Naive thymus-derived CD8-positive, alpha-beta T cell (primary cell): ENCODE results near the gene EMC9. TPM values are rescaled to one million over a fixed set of nuclear protein-coding genes. Genes with fewer than 3 reads are reported as not detected.
A peak's percentile ranks its signal among the peaks of the same experiment; 100 is the strongest.

ENCODE experiments used
- ATAC-seq, 2 donors: fragments of 150-1000 bp; cut with Tn5 transposase in 1 of 2; sonication (Bioruptor Pico), chemical (Tn5 transposase) in 1 of 2; 1 replicate in 1 of 2; 2 replicates in 1 of 2; pipeline ENCODE4 v1.10.0; 2021; ENCODE audit warnings: mild to moderate bottlenecking in 2 of 2, moderate library complexity in 2 of 2
- POLR2A ChIA-PET: fragments of 350-600 bp; sonication (Branson Sonifier 250); formaldehyde crosslinking; loops from one replicate; lab custom pipeline; 2021; ENCODE audit warnings: antibody characterized with exemption; lab: Charles Lee
- DNase-seq, 10 donors: peaks; one replicate each; pipeline versions ENCODE4 v3.0.0 to v3.0.0-alpha.2; 2020 to 2022
- H3K27ac Mint-ChIP-seq, 10 donors: one replicate each; pipeline ENCODE4 v1.8.0; 2020 to 2022; ENCODE audit warnings: mild to moderate bottlenecking in 10 of 10, mixed read lengths in 10 of 10, moderate library complexity in 4 of 10, inconsistent platforms in 1 of 10
- H3K27me3 Mint-ChIP-seq, 5 donors: one replicate each; pipeline ENCODE4 v1.8.0; 2021 to 2022; ENCODE audit warnings: mixed read lengths in 5 of 5
- H3K36me3 Mint-ChIP-seq, 3 donors: one replicate each; pipeline ENCODE4 v1.8.0; 2020 to 2022; ENCODE audit warnings: mixed read lengths in 3 of 3, mild to moderate bottlenecking in 2 of 3, inconsistent platforms in 1 of 3
- H3K4me1 Mint-ChIP-seq, 4 donors: one replicate each; pipeline ENCODE4 v1.8.0; 2021 to 2022; ENCODE audit warnings: mixed read lengths in 4 of 4
- H3K4me3 Mint-ChIP-seq, 10 donors: one replicate each; pipeline ENCODE4 v1.8.0; 2020 to 2022; ENCODE audit warnings: mild to moderate bottlenecking in 10 of 10, mixed read lengths in 10 of 10, moderate library complexity in 6 of 10, inconsistent platforms in 1 of 10
- H3K9me3 Mint-ChIP-seq, 9 donors: one replicate each; pipeline ENCODE4 v1.8.0; 2020 to 2022; ENCODE audit warnings: mixed read lengths in 9 of 9, mild to moderate bottlenecking in 3 of 9, inconsistent platforms in 1 of 9, moderate library complexity in 1 of 9
- polyA plus RNA-seq, 3 donors: library from polyadenylated mRNA; unstranded; fragments of 300-500 nt; fragmentation: Illumina TruSeq; gene quantifications; one replicate each; pipeline ENCODE4 v1.2.3, GENCODE V29; 2021
- total RNA-seq, 8 experiments: library from RNA in 2 of 8; stranded (reverse) in 2 of 8; gene quantifications; one replicate each; pipeline ENCODE4 v1.2.3 and lab custom pipeline; 2021 to 2026

Gene EMC9
- total and polyA plus RNA-seq, 5 experiments from 2014 or later: 7.5 to 18.1 (median 9.4) TPM

GRCh38 chr14:24157331-24157730, 15.9 kb upstream of the EMC9 start:
- POLR2A ChIA-PET: interaction anchor here (0.9 to 3.0 kb wide), 3 partner anchors 10 to 43 kb away, joined by 3 to 14 read pairs (median 3); partner anchors contain the start of genes DCAF11, NRL, PSME2 and RNF31
- Mint-ChIP-seq H3K27ac (peak overlapping the region in 7 of 10 donors; percentile 21 to 95 (median 64)), H3K4me3 (no peak overlapping the region), H3K36me3 (peaks cover 4 to 70% (median 20%) of the 10 kb centered on the region in 3 donors), H3K27me3 (peaks cover 0 to 2% (median 0%) of the 10 kb centered on the region in 5 donors), H3K4me1 (peaks cover 12 to 38% (median 23%) of the 10 kb centered on the region in 4 donors), H3K9me3 (no peaks in the 10 kb centered on the region)
- ATAC-seq: no peak
- no peak for DNase-seq

GRCh38 chr14:24156840-24157239, 15.4 kb upstream of the EMC9 start:
- Mint-ChIP-seq H3K36me3 (peaks cover 4 to 69% (median 20%) of the 10 kb centered on the region in 3 donors), H3K4me1 (peaks cover 8 to 35% (median 19%) of the 10 kb centered on the region in 4 donors), H3K4me3 (no peak overlapping the region), H3K27me3 (peaks cover 0 to 2% (median 0%) of the 10 kb centered on the region in 5 donors), H3K9me3 (no peaks in the 10 kb centered on the region), H3K27ac (peak overlapping the region in 8 of 10 donors; percentile 0 to 95 (median 54))
- POLR2A ChIA-PET: interaction anchor here (0.9 to 3.0 kb wide), 3 partner anchors 9 to 42 kb away, joined by 3 to 14 read pairs (median 3); partner anchors contain the start of genes DCAF11, NRL, PSME2 and RNF31
- ATAC-seq (no peak), DNase-seq (no peak)

GRCh38 chr14:24155100-24155499, 13.7 kb upstream of the EMC9 start:
- POLR2A ChIA-PET: interaction anchor here (0.5 to 3.0 kb wide), 6 partner anchors 8 to 58 kb away, joined by 3 to 14 read pairs (median 4); partner anchors contain the start of genes DCAF11, NRL, PSME2 and RNF31
- no peak for ATAC-seq
- no peaks in the 10 kb centered on the region for H3K9me3 Mint-ChIP-seq
- peak in 1 of 10 donors; percentile 57 for DNase-seq
- peaks cover 6 to 24% (median 12%) of the 10 kb centered on the region in 4 donors for H3K4me1 Mint-ChIP-seq
- no peak overlapping the region for H3K4me3 Mint-ChIP-seq
- H3K27ac Mint-ChIP-seq: peak overlapping the region in 7 of 10 donors; percentile 9 to 77 (median 25)
- H3K27me3 Mint-ChIP-seq: no peaks in the 10 kb centered on the region
- peaks cover 4 to 80% (median 27%) of the 10 kb centered on the region in 3 donors for H3K36me3 Mint-ChIP-seq

GRCh38 chr14:24151404-24152080, 10.2 kb upstream of the EMC9 start:
- POLR2A ChIA-PET: interaction anchor here (1.2 to 1.7 kb wide), 2 partner anchors 16 to 38 kb away, joined by 3 to 7 read pairs; partner anchors contain the start of gene PSME1
- ATAC-seq (no peak), DNase-seq (no peak)
- Mint-ChIP-seq H3K4me1 (peaks cover 9 to 39% (median 34%) of the 10 kb centered on the region in 4 donors), H3K4me3 (no peak overlapping the region), H3K27me3 (no peaks in the 10 kb centered on the region), H3K27ac (peak overlapping the region in 2 of 10 donors; percentile 8 to 74), H3K9me3 (no peaks in the 10 kb centered on the region), H3K36me3 (peaks cover 0 to 62% (median 19%) of the 10 kb centered on the region in 3 donors)

GRCh38 chr14:24150993-24151392, 9.6 kb upstream of the EMC9 start:
- Mint-ChIP-seq H3K9me3 (no peaks in the 10 kb centered on the region), H3K4me1 (peaks cover 9 to 44% (median 39%) of the 10 kb centered on the region in 4 donors), H3K27ac (peak overlapping the region in 2 of 10 donors; percentile 14 to 41), H3K27me3 (no peaks in the 10 kb centered on the region), H3K36me3 (peaks cover 0 to 59% (median 19%) of the 10 kb centered on the region in 3 donors), H3K4me3 (no peak overlapping the region)
- POLR2A ChIA-PET: interaction anchor here (0.9 to 1.7 kb wide), 5 partner anchors 10 to 41 kb away, joined by 3 to 7 read pairs (median 3); partner anchors contain the start of genes DCAF11, IRF9, NRL and PSME1
- ATAC-seq: no peak
- DNase-seq: no peak

GRCh38 chr14:24150567-24150966, 9.2 kb upstream of the EMC9 start:
- no peak for DNase-seq
- Mint-ChIP-seq H3K27ac (peak overlapping the region in 4 of 10 donors; percentile 25 to 48 (median 44)), H3K9me3 (no peaks in the 10 kb centered on the region), H3K4me3 (peak overlapping the region in 2 of 10 donors; percentile 28 to 63), H3K27me3 (no peaks in the 10 kb centered on the region), H3K36me3 (peaks cover 0 to 54% (median 15%) of the 10 kb centered on the region in 3 donors), H3K4me1 (peaks cover 13 to 44% (median 43%) of the 10 kb centered on the region in 4 donors)
- POLR2A ChIA-PET: interaction anchor here (0.6 to 1.7 kb wide), 5 partner anchors 11 to 41 kb away, joined by 3 to 7 read pairs (median 5); partner anchors contain the start of genes DCAF11, IRF9, NRL and PSME1
- ATAC-seq: no peak

GRCh38 chr14:24150061-24150460, 8.7 kb upstream of the EMC9 start:
- Mint-ChIP-seq H3K27me3 (no peaks in the 10 kb centered on the region), H3K27ac (peak overlapping the region in 2 of 10 donors; percentile 41 to 47), H3K4me3 (peak overlapping the region in 1 of 10 donors; percentile 63), H3K4me1 (peaks cover 17 to 49% (median 48%) of the 10 kb centered on the region in 4 donors), H3K36me3 (peaks cover 0 to 49% (median 12%) of the 10 kb centered on the region in 3 donors), H3K9me3 (no peaks in the 10 kb centered on the region)
- POLR2A ChIA-PET: interaction anchor here (0.6 to 1.5 kb wide), 4 partner anchors 11 to 36 kb away, joined by 3 to 6 read pairs (median 4); partner anchors contain the start of genes DCAF11, IRF9, NRL and PSME1
- ATAC-seq: no peak
- DNase-seq: no peak

- no peaks in the 10 kb centered on the region for H3K27me3 Mint-ChIP-seq
- POLR2A ChIA-PET: interaction anchor here (1.4 to 5.1 kb wide), 5 partner anchors 7 to 35 kb away, joined by 3 to 55 read pairs (median 8); partner anchors contain the start of genes DCAF11, IRF9, NRL and PSME1
- H3K27ac Mint-ChIP-seq: peak overlapping the region in 3 of 10 donors; percentile 15 to 57 (median 38)
- H3K9me3 Mint-ChIP-seq: no peaks in the 10 kb centered on the region
- peak overlapping the region in 9 of 10 donors; percentile 39 to 100 (median 91) for H3K4me3 Mint-ChIP-seq
- H3K36me3 Mint-ChIP-seq: peaks cover 0 to 46% (median 12%) of the 10 kb centered on the region in 3 donors
- H3K4me1 Mint-ChIP-seq: peaks cover 17 to 54% (median 52%) of the 10 kb centered on the region in 4 donors
- no peak for DNase-seq
- ATAC-seq: no peak
These were observed 8.0 kb upstream of the EMC9 start for GRCh38 chr14:24149302-24149969.

GRCh38 chr14:24147761-24148428, 6.5 kb upstream of the EMC9 start:
- peaks cover 0 to 53% (median 12%) of the 10 kb centered on the region in 3 donors for H3K36me3 Mint-ChIP-seq
- H3K4me1 Mint-ChIP-seq: peaks cover 19 to 68% (median 65%) of the 10 kb centered on the region in 4 donors
- peak overlapping the region; percentile 57 to 86 (median 79) for H3K27ac Mint-ChIP-seq
- ATAC-seq: no peak
- DNase-seq: no peak
- H3K4me3 Mint-ChIP-seq: peak overlapping the region; percentile 86 to 100 (median 92)
- POLR2A ChIA-PET: interaction anchor here (0.9 to 5.1 kb wide), 13 partner anchors 9 to 94 kb away, joined by 3 to 84 read pairs (median 13); partner anchors contain the start of genes DCAF11, IPO4, IRF9 and NRL
- H3K9me3 Mint-ChIP-seq: no peaks in the 10 kb centered on the region
- H3K27me3 Mint-ChIP-seq: no peaks in the 10 kb centered on the region

GRCh38 chr14:24146978-24147760, 5.8 kb upstream of the EMC9 start, which contains the start of gene RNF31:
RNF31 (plus strand) TSS chr14:24147498; CDS start chr14:24147699, 201 bp downstream.
- Mint-ChIP-seq H3K36me3 (peaks cover 0 to 48% (median 12%) of the 10 kb centered on the region in 3 donors), H3K27ac (peak within 1 kb of the TSS; percentile 91 to 99 (median 96)), H3K9me3 (no peaks in the 10 kb centered on the region), H3K4me3 (peak within 1 kb of the TSS; percentile 94 to 100 (median 98)), H3K4me1 (peaks cover 22 to 71% (median 69%) of the 10 kb centered on the region in 4 donors), H3K27me3 (no peaks in the 10 kb centered on the region)
- POLR2A ChIA-PET: interaction anchor here (1.0 to 5.1 kb wide), 17 partner anchors 10 to 284 kb away, joined by 3 to 84 read pairs (median 12); partner anchors contain the start of genes CHMP4A, DCAF11, IPO4 and IRF9
- ATAC-seq (peak; percentile 87 to 90), DNase-seq (peak; percentile 91 to 98 (median 96))
